SH-SY5Y (cell line): ENCODE results near the gene EID2B.

ENCODE experiments used
- GATA2 ChIP-seq: IDR thresholded peaks from 2 replicates; pipeline ENCODE4 v1.6.1; 2011; ENCODE audit warnings: mild to moderate bottlenecking, low read depth, low read length
- GATA3 ChIP-seq: IDR thresholded peaks from 2 replicates; pipeline ENCODE4 v1.6.1; 2011; ENCODE audit warnings: low read depth, mild to moderate bottlenecking, low read length, moderate library complexity

Gene EID2B

GRCh38 chr19:39532233-39533002 lies at the start of gene EID2B:
Gene EID2B, minus strand, starts transcription at chr19:39532852. Its CDS starts 50 bp downstream, at chr19:39532802.
- TF ChIP-seq GATA3 (no peak), GATA2 (0 out of 2 replicates have a peak, but pooled peaks have one; percentile 5)

GRCh38 chr19:39582442-39582841 lies 49.8 kb upstream of the EID2B start:
- TF ChIP-seq GATA2 = no peak
- no peak for TF ChIP-seq GATA3

GRCh38 chr19:39568604-39569003 lies 36.0 kb upstream of the EID2B start:
- TF ChIP-seq GATA2 (no peak), GATA3 (no peak)

- TF ChIP-seq GATA2 (no peak), GATA3 (no peak)
Observed at GRCh38 chr19:39566064-39566463, 33.4 kb upstream of the EID2B start.

- TF ChIP-seq GATA2 = no peak
- no peak for TF ChIP-seq GATA3
Observed at GRCh38 chr19:39563408-39563807, 30.8 kb upstream of the EID2B start.

GRCh38 chr19:39558624-39559117 lies 26.0 kb upstream of the EID2B start:
- TF ChIP-seq GATA2 = no peak
- no peak for TF ChIP-seq GATA3

- TF ChIP-seq GATA2 (no peak), GATA3 (no peak)
Observed at GRCh38 chr19:39557811-39558623, 25.4 kb upstream of the EID2B start.

GRCh38 chr19:39555883-39556282 lies 23.2 kb upstream of the EID2B start:
- TF ChIP-seq GATA2 = no peak
- no peak for TF ChIP-seq GATA3

- TF ChIP-seq GATA3 (no peak), GATA2 (no peak)
Observed at GRCh38 chr19:39554701-39555311, 22.2 kb upstream of the EID2B start.

GRCh38 chr19:39553082-39553652 lies 20.5 kb upstream of the EID2B start:
- TF ChIP-seq GATA2 (no peak), GATA3 (no peak)

- no peak for TF ChIP-seq GATA3
- TF ChIP-seq GATA2 = no peak
Observed at GRCh38 chr19:39550197-39550596, 17.5 kb upstream of the EID2B start.

GRCh38 chr19:39546599-39546998 lies 13.9 kb upstream of the EID2B start:
- TF ChIP-seq GATA2 = no peak
- TF ChIP-seq GATA3 = no peak

GRCh38 chr19:39544911-39545310 lies 12.3 kb upstream of the EID2B start:
- no peak for TF ChIP-seq GATA3
- no peak for TF ChIP-seq GATA2
